Kidney (tissue), 14 donors: ENCODE data around the gene OTOG. TPM values are rescaled to one million over a fixed set of nuclear protein-coding genes. Genes with fewer than 3 reads are reported as not detected.
A peak's percentile ranks its signal among the peaks of the same experiment; 100 is the strongest.

Source experiments
- DNase-seq, 5 donors: peaks; one replicate each; pipeline ENCODE4 v3.0.0-alpha.2; 2013 to 2020
- FAIRE-seq: peaks from 2 replicates; lab custom pipeline; 2012; peaks lifted over from hg19 to GRCh38; lab: Jason Lieb, UNC
- H3K27ac ChIP-seq, 2 donors: one replicate each; pipeline ENCODE4 v1.7.0; 2013; ENCODE audit warnings: low read depth in 2 of 2, low read length in 2 of 2, inconsistent platforms in 1 of 2
- H3K27me3 ChIP-seq: one replicate; pipeline ENCODE4 v1.7.1; 2013; ENCODE audit warnings: low read length, inconsistent platforms; ENCODE audit not compliant: control insufficient read depth, insufficient read depth
- H3K36me3 ChIP-seq, 3 donors: one replicate each; pipeline versions ENCODE4 v1.7.0 to v1.7.1; 2013; ENCODE audit warnings: low read length in 3 of 3, control low read depth in 1 of 3, inconsistent platforms in 1 of 3; ENCODE audit not compliant: insufficient read depth in 3 of 3, control insufficient read depth in 2 of 3
- H3K4me1 ChIP-seq, 3 donors: one replicate each; pipeline versions ENCODE4 v1.7.0 to v1.7.1; 2013; ENCODE audit warnings: low read length in 3 of 3, inconsistent platforms in 1 of 3, low read depth in 1 of 3; ENCODE audit not compliant: control insufficient read depth in 2 of 3, insufficient read depth in 2 of 3
- H3K4me3 ChIP-seq, 3 donors: one replicate each; pipeline versions ENCODE4 v1.7.0 to v1.8.1; 2013; ENCODE audit warnings: low read length in 3 of 3, control low read depth in 1 of 3, inconsistent platforms in 1 of 3
- H3K9ac ChIP-seq, 3 donors: one replicate each; pipeline versions ENCODE4 v1.7.0 to v1.7.1; 2013; ENCODE audit warnings: low read length in 3 of 3, control low read depth in 1 of 3, inconsistent platforms in 1 of 3
- H3K9me3 ChIP-seq, 3 donors: one replicate each; pipeline versions ENCODE4 v1.7.0 to v1.7.1; 2013; ENCODE audit warnings: low read length in 3 of 3, control low read depth in 1 of 3, inconsistent platforms in 1 of 3; ENCODE audit not compliant: control insufficient read depth in 2 of 3, insufficient read depth in 1 of 3
- CTCF ChIP-seq: IDR thresholded peaks from 3 replicates; pipeline ENCODE4 v1.5.1; 2012; ENCODE audit warnings: mild to moderate bottlenecking, moderate library complexity, borderline replicate concordance; ENCODE audit not compliant: insufficient read depth; ENCODE audit errors: extremely low read depth
- intact Hi-C: fragments of 100-400 bp; cut with DNase I; formaldehyde crosslinking; loops from one replicate; pipeline ENCODE4 v1.11.1; 2022
- polyA plus RNA-seq: library from polyadenylated mRNA; stranded (reverse); fragments of 350-450 nt; fragmentation: Illumina TruSeq; extraction: RNeasy Lipid Tissue Mini Kit (QIAGEN cat#74804); gene quantifications from one replicate; pipeline ENCODE4 v1.2.3, GENCODE V29; 2014; ENCODE audit warnings: low read depth, low replicate concordance; ENCODE audit not compliant: insufficient read depth
- total RNA-seq: library from RNA; stranded (reverse); fragmentation: NEBNext Ultra II Directional; extraction: Animal tissue kit (Norgen Biotek cat#: 25700); gene quantifications from one replicate; pipeline ENCODE4 v1.2.1, GENCODE V29; 2021
- donor health status: control.
- donor health status: control.
- donor health status: control.
- donor health status: control.
- donor health status: control.
- donor health status: DM: yes; HTN: yes; CAD: no.
- donor health status: Normal renal cell carcinoma (clear cell type).

The OTOG gene
- total and polyA plus RNA-seq, 2 donors from 2014 or later, result 0.06 TPM; not detected in 1

- Histone ChIP-seq H3K4me3 (no peak overlapping the region), H3K27me3 (no peaks in the 10 kb centered on the region), H3K9ac (no peak overlapping the region), H3K36me3 (no peaks in the 10 kb centered on the region), H3K9me3 (no peaks in the 10 kb centered on the region), H3K27ac (no peak overlapping the region), H3K4me1 (no peaks in the 10 kb centered on the region)
- DNase-seq (peak in 3 of 5 donors; percentile 8 to 47 (median 23)), FAIRE-seq (no peak)
- intact Hi-C loops, result loop anchor here (10.0 kb wide), 1 partner anchor 131 kb away; no protein-coding TSS in a partner anchor
- no peak for TF ChIP-seq CTCF
These were observed 46.6 kb downstream of the OTOG start for GRCh38 chr11:17593466-17594245.

- Histone ChIP-seq H3K27me3 (no peaks in the 10 kb centered on the region), H3K27ac (no peak overlapping the region), H3K4me3 (no peak overlapping the region), H3K9ac (no peak overlapping the region), H3K4me1 (no peaks in the 10 kb centered on the region), H3K9me3 (no peaks in the 10 kb centered on the region), H3K36me3 (no peaks in the 10 kb centered on the region)
- no peak for TF ChIP-seq CTCF
- DNase-seq (peak in 1 of 5 donors; percentile 16), FAIRE-seq (no peak)
- intact Hi-C loops, result loop anchor here (10.0 kb wide), 1 partner anchor 130 kb away; no protein-coding TSS in a partner anchor
These were observed 47.7 kb downstream of the OTOG start for GRCh38 chr11:17594686-17595192.

- intact Hi-C loops, result loop anchor here (10.0 kb wide), 1 partner anchor 129 kb away; no protein-coding TSS in a partner anchor
- no peak overlapping the region for H3K9ac ChIP-seq
- H3K9me3 ChIP-seq, result no peaks in the 10 kb centered on the region
- FAIRE-seq (no peak), DNase-seq (peak in 2 of 5 donors; percentile 15 to 17)
- TF ChIP-seq CTCF, result no peak
- H3K36me3 ChIP-seq, result no peaks in the 10 kb centered on the region
- no peaks in the 10 kb centered on the region for H3K4me1 ChIP-seq
- no peak overlapping the region for H3K27ac ChIP-seq
- H3K27me3 ChIP-seq, result no peaks in the 10 kb centered on the region
- no peak overlapping the region for H3K4me3 ChIP-seq
These were observed 48.7 kb downstream of the OTOG start for GRCh38 chr11:17595526-17596309.
